Keratinocyte (primary cell): Measurements from ENCODE around the gene CGNL1.

Experiments used
- CTCF ChIP-seq, 3 experiments: IDR thresholded peaks in 1 of 3; conservative IDR thresholded peaks in 1 of 3; optimal IDR thresholded peaks in 1 of 3; 2 replicates in 2 of 3; 3 replicates in 1 of 3; pipeline versions ENCODE3 to v1.5.1; 2011; ENCODE audit warnings: low read length in 3 of 3, mild to moderate bottlenecking in 3 of 3, moderate library complexity in 2 of 3, control low read depth in 1 of 3, inconsistent platforms in 1 of 3; ENCODE audit not compliant: insufficient read depth in 2 of 3; ENCODE audit errors: extremely low read depth in 1 of 3
- EZH2 ChIP-seq: IDR thresholded peaks from one replicate; pipeline ENCODE4 v1.6.1; 2012; ENCODE audit warnings: inconsistent platforms, mild to moderate bottlenecking, low read length, moderate library complexity

- TF ChIP-seq CTCF (optimal IDR thresholded peaks at IDR 0.05 in 1 of 3, IDR thresholded peaks at IDR 0.05 in 1 of 3, conservative IDR thresholded peaks at IDR 0.05 in 1 of 3; ENCODE audit: extremely low read depth in 1 of 3, insufficient read depth in 2 of 3, low read length in 3 of 3), result no peak
- no peak for TF ChIP-seq EZH2
These were observed 204.6 kb downstream of the CGNL1 start for GRCh38 chr15:57580866-57581265.
